Right ventricle myocardium superior (tissue), 1 donor: ENCODE measurements around the gene LPCAT2. TPM values are rescaled to one million over a fixed set of nuclear protein-coding genes. Genes with fewer than 3 reads are reported as not detected.

Experiments used
- ATAC-seq: fragments of 200-7000 bp; cut with Tn5 transposase; one replicate; pipeline ENCODE4 v1.9.1; 2020; ENCODE audit warnings: mild to moderate bottlenecking; ENCODE audit not compliant: poor library complexity
- DNase-seq: peaks from one replicate; pipeline ENCODE4 v3.0.0-alpha.2; 2020
- intact Hi-C: fragments of 100-400 bp; cut with DNase I; formaldehyde crosslinking; loops from one replicate; pipeline ENCODE4 v1.11.2; 2022
- total RNA-seq: library from RNA; stranded (reverse); fragmentation: NEBNext Ultra II Directional; extraction: Animal tissue kit (Norgen Biotek cat#: 25700); gene quantifications from one replicate; pipeline ENCODE4 v1.2.1, GENCODE V29; 2021
- donor health status: DM: no; HTN: yes; CAD: no; lungs with severe emphysema.

LPCAT2 gene
- total RNA-seq, 1 donor from 2014 or later: 9.6 TPM

DNA sequence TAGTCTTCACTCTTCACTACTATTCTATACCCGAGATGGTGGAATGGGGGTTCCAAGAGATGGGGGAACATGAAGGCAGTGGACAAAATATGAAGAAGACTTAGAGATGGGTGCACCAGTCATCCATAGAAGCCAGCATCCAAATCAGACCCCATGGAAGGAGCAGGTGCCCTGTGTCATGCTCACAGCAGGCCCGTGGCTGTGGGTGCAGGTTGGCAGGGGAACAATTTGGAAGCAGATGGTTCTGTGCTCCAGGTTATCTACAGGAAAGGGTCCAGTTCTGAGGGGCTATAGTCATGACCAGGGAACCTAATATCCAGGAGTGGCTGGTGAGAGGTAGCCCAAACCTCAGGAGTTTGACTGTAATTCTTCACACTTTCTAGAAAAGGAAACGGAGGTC is 9.6 kb upstream of the LPCAT2 start:
- intact Hi-C loops: loop anchor here (10.0 kb wide), 1 partner anchor 46 kb away; no protein-coding TSS in a partner anchor
- DNase-seq (no peak), ATAC-seq (no peak)

DNA sequence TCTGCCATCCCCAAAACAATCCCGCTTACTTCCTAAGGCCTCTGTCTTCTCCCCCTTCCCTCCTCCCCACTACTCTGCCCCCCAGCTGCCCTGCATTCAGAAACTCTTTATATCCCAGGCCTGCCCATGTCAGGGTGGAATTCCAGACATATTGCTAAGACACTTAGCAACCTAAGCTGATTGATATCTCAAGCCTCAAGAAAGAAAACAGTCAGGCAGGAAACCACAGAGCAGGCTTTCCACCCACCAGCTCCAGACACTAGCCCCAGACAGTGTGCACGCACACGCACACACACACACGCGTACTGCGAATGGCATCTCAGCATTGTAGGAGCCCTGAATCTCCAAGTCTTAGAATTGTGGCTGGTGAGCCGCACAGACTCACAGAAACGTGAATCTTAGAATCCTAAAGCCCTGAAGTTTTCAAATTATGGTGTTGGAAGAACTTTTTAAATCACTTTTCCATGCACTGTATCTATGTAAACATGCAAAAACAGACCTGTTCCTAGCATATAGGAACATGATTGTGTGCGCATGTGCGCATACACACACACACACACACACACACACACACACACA is 8.8 kb upstream of the LPCAT2 start:
- ATAC-seq (no peak), DNase-seq (no peak)
- intact Hi-C loops: loop anchor here (10.0 kb wide), 1 partner anchor 45 kb away; no protein-coding TSS in a partner anchor

DNA sequence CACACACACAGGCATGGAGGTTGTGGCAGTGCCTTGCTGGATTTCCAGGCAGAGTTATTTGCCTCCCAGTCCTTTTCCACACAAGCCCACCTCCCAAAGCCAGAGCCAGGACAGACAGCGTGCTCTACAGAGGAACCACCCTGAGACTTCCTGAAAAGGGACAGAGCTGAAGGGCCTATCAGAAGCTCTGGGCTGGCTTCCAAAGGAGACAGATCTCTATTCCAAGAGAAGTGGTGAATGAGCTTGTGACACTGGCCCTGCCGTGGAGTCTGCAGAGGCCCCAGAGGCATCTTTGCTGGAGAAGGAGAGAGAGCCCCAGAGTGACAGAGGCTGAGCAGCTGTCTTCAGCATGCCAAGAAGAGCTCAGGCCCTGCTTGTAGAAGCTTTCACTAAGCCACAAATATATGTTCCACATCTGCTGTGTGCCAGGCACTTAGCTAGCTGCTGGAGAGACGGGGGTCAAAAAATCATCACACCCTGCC is 8.3 kb upstream of the LPCAT2 start:
- ATAC-seq: peak; percentile 75
- intact Hi-C loops: no loop called here
- DNase-seq: peak; percentile 60

DNA sequence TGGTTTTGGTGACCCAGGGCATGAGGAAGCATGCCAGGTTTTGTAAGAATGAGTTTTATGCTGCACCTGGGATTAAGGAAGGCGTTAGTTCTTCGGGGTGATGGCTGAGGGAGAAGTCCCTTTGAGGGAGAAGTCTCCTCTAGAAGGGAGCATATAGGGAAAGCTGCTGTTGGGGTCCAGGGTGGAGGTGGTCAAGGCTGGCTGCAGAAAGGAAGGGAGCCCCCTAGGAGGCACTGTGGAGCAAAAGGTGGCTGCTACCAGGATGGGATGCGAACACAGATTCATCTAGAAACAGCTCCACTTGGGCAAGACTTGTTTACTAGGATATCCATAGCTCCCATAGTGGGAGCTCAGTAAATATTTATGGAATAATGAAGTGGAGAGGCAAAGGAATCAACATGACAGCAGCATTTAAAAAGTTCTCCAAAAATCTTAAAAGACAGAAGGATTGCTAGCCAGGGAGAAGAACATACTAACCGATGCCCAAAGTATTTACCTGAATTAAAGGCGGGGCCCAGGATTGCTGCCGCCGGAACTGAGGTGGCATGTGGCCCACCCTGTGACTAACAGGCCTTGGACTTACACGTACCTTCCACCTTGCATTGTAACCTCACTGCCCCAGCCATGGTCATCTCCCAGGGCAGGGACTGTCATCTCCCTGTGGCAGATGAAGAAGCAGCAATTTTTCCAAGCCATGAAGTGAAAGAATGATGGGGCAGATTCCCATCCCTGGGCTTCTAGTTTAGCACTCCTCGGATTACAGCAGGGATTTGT is 7.1 kb upstream of the LPCAT2 start:
- no peak for ATAC-seq
- no peak for DNase-seq
- intact Hi-C loops: no loop called here

DNA sequence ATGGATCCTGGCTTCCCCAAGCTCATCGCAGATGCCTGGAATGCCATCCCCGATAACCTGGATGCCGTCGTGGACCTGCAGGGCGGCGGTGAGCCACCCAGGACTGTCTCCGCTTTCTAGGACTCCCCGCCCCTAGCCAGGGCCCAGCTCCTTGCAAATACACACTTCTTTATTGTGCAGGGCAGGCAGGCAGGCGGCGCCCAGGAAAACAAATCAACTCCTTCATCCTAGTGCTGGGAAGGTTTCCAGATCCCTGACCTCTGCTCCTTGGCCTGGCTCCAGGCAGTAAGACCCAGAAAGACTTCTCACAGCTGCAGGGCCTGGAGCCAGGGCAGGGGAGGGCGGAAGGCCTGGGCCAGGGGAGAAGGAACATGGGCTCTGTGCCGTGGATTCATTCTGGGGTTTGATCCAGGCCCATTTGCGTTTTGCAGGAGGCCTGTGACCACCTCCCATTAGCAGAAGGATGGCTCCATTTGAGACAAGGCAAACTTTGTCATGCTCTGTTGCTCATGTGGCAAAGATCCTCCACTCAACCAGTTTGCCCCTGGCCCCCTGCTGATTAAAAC is 6.0 kb upstream of the LPCAT2 start:
- DNase-seq (peak; percentile 95), ATAC-seq (peak; percentile 82)
- intact Hi-C loops: no loop called here

DNA sequence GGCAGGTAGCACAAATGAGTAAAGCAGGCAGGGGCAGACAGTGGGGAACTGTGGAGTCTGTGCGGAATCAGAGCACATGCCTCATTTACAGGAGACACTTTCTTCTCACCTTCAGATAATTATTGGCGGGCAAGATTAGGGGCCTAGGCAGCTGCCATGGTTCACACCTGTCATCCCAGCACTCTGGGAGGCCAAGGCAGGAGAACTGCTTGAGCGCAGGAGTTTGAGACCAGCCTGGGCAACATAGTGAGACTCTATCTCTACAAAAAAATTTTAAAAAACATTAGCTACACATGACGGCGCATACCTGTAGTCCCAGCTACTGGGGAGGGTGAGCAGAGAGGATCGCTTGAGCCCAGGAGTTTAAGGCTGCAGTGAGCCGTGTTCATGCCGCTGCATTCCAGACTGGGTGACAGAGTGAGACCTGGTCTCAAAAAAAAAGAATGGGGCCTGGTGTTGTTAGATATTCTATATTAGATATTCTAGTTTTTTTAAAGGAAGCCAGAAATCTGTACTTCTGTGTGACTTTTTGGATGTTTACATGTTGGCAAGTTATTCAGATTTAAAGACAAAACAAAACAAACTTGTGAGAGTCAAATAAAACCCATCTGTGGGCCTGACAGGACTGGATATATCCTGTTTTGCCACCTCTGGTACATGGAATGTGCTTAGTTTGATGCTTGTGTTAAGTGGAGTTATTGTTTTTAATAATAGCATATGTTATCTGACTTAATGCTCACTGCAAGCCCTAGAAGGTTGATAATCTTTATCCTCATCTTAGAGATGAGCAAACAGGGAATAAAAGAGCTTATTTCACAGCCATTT is 4.9 kb upstream of the LPCAT2 start:
- intact Hi-C loops: no loop called here
- DNase-seq (no peak), ATAC-seq (no peak)

DNA sequence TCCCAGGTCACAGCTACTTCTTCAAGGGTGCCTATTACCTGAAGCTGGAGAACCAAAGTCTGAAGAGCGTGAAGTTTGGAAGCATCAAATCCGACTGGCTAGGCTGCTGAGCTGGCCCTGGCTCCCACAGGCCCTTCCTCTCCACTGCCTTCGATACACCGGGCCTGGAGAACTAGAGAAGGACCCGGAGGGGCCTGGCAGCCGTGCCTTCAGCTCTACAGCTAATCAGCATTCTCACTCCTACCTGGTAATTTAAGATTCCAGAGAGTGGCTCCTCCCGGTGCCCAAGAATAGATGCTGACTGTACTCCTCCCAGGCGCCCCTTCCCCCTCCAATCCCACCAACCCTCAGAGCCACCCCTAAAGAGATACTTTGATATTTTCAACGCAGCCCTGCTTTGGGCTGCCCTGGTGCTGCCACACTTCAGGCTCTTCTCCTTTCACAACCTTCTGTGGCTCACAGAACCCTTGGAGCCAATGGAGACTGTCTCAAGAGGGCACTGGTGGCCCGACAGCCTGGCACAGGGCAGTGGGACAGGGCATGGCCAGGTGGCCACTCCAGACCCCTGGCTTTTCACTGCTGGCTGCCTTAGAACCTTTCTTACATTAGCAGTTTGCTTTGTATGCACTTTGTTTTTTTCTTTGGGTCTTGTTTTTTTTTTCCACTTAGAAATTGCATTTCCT is 3.4 kb upstream of the LPCAT2 start:
- ATAC-seq (no peak), DNase-seq (no peak)
- intact Hi-C loops: no loop called here

DNA sequence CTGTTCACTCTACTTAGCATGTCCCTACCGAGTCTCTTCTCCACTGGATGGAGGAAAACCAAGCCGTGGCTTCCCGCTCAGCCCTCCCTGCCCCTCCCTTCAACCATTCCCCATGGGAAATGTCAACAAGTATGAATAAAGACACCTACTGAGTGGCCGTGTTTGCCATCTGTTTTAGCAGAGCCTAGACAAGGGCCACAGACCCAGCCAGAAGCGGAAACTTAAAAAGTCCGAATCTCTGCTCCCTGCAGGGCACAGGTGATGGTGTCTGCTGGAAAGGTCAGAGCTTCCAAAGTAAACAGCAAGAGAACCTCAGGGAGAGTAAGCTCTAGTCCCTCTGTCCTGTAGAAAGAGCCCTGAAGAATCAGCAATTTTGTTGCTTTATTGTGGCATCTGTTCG is 2.8 kb upstream of the LPCAT2 start:
- DNase-seq: no peak
- intact Hi-C loops: no loop called here
- no peak for ATAC-seq

DNA sequence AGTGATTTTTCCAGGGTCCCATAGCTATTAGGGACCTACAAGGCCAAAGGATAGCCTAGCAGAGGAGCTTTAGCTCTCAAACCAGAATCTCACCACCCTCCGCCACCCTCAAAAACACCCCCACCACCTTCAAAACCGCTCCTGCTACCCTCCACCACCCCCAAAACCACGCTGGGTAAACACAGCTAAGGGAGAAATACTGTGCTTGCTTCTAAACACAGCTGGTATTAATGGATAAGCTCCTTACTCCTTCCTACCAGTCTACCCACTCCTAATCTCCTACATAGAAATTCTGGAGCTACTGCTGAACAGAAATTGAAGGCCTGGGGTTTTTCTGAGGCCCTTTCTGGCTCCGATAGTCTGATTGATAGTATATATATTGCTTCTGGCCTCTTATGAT is 2.2 kb upstream of the LPCAT2 start:
- DNase-seq (no peak), ATAC-seq (no peak)
- intact Hi-C loops: no loop called here

DNA sequence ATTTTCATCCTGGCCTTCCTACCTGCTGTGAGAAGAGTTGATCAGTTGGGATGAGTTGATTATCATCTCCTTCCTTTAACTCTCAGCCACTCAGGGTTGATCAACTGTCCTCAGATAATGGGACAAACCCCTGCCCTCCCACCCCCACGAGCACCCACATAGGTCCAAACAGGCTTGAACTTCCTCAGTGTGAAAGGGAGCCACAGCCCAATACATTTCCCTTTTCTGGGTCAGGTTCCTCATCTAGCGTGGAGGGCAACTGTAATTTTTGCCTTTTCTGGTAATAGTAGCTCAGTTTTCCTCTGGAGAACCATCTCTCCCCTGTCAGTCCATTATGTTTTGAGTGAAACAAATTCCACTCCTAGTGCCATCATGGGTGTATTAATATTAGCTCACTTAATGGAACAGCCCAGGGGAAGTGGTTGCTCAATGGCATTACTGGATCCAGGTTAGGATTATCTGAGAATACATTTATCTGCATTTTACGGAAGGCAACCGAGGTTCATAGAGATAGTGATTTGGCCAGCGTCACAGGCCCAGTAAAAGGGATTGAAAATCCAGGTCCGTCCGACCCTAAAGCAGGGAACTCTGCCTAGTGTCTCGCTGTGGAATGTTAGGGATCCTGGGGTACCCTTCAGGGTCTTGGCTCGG is 476 bp upstream of the LPCAT2 start:
- peak; percentile 21 for ATAC-seq
- DNase-seq: peak; percentile 30
- intact Hi-C loops: no loop called here

DNA sequence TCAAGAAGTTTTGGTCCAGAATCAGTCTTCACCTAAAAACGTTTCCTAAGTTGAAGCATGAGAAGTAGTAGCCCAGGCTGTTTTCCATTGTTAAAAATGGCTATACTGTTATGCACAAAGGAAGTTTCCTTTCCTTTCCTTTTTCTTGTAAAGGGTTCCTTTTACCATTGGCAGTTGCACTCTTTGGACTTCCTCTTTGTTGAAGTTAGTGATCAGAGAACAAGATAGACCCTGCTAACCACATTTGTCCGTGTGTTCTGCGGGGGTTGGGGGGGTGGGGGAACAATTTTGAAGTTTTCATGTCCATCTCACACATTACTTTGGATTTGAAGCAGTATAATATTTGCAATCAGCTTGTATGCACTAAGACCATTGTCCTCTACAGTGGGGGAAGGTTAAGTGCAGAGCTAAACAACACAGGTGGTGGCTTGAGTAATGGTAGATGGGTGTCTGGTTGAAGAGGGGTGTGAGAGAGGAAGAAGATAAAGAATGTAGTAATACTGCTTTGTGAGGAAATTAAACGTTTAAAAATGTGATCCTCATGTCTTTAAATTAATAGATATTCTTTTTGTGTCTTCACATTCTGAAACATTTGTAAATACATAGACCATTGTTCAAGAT is 1.4 kb downstream of the LPCAT2 start:
- intact Hi-C loops: no loop called here
- no peak for DNase-seq
- no peak for ATAC-seq

DNA sequence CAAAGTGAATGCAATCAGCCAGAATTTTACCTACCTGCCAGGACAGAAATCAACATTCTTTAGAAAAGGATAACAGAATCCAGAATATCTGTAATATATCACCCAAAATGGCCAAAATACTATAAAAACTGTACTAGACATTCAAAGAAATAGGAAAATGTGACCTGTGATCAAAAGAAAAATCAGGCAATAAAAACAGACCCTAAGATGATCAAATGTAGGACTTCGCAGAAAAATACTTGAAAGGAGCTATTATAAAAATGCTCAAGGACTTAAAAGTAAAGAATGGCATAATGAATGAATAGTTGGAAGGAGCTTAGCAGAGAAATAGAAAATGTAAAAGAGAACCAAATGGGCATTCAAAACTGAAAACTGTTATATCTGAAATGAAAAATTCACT is 4.1 kb downstream of the LPCAT2 start:
- intact Hi-C loops: no loop called here
- no peak for ATAC-seq
- no peak for DNase-seq

DNA sequence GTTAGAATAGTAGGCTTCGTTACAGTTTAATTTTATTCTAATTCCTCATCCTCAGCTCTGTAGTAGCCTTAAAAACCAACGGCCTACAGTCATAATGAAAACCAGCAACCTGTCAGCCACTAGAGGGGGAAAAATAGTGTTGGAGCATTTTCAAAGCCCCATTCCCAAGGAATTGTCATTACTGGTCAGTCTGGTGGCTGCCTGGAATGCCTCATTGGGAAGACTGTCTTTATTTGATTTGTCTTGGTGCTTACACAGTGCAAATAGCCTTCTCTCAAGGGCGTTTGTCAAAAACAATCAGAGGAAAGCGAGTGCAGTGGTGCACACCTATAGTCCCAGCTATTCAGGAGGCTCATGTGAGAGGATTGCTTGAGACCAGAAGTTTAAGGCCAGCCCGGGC is 4.7 kb downstream of the LPCAT2 start:
- intact Hi-C loops: no loop called here
- ATAC-seq (no peak), DNase-seq (no peak)

DNA sequence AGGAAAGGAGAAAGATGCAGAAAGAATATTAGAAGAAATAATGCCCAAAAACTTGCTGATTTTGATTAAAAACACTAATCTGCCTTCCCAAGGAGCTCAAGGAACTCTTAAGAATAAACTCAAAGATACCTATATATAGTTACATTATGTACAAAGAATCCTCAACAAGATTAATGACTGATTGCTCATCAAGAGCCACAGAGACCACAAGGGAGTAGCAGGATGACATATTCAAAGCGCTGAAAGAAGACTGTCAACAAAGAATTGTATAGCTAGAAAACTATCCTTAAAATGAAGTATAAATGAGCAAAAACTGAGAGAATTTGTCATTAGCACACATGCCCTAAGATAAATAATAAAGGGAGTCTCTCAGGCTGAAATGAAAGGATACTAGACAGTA is 6.2 kb downstream of the LPCAT2 start:
- ATAC-seq (no peak), DNase-seq (no peak)
- intact Hi-C loops: no loop called here

DNA sequence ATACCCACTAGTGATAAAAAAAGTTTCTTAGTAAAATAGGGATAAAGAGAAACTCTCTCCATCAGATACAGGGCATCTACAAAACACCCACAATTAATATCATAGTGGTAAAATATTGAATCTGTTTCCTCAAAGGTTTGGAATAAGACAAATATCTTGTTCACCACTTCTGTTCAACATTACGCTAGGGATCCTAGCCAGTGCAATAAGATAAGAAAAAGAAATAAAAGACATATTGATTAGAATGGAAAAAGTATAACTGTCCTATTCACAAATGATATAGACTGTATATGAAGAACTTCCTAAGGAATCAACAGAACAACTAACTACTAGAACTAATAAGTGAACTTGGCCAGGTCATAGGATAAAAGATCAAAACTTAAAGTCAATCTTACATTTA is 12.9 kb downstream of the LPCAT2 start:
- intact Hi-C loops: no loop called here
- DNase-seq (no peak), ATAC-seq (no peak)

DNA sequence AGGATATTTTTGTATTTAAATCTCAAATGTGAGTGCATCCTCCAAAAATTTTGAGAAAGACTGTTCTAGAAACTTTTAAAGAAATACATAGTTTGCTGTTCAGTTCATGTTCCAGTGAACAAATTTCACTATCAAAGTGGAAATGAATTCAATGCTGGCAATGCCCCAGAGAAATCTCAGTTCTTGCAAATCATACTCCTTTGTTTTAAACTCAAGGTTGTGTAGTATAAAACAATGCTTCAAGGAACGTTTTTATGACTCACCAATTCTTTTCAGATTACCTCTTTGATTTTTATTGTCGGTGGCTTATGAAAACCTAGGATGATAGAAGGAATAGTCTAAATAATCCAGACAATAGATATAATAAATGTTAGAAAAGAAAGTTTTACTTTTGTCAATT is 17.6 kb downstream of the LPCAT2 start:
- ATAC-seq: no peak
- no peak for DNase-seq
- intact Hi-C loops: no loop called here

DNA sequence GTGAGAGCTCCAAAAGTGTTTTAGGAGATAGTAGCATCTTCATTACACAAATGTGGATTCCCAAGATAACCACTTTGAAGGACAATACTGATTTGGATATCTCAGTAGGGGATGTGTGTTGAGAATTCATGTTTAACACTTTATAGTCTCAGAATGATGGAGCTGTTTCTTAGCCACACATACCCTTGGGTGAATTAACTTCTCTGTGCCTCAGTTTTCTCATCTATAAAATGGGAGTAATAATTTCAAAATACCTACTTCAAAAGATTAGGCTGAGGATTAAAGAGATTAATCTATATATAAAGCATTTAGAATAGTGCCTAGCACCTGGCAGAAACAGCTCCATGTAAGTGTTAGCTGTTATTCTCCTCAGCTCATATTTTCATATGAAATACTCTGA is 19.0 kb downstream of the LPCAT2 start:
- intact Hi-C loops: no loop called here
- no peak for ATAC-seq
- no peak for DNase-seq

DNA sequence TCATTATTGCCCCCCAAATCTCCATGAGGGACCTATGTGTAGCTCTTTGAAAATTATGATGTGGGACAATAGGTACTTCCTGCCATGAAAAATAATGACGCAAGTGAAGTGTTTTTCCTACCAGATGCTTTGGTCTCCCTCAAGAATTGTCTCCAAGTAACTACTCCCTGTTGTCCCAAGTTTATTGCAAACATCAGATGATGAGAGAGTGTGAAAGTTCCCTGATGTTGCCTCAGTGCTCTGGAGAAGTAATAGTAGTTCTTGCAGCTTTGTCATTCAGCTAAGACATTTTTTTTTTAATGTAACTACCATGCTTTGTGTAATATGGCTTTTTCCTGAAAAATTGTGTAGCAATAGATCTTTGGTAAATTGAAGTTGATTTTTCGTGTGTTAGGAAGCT is 20.1 kb downstream of the LPCAT2 start:
- DNase-seq (no peak), ATAC-seq (peak; percentile 89)
- intact Hi-C loops: no loop called here
